Endothelial cell of umbilical vein (primary cell): ENCODE measurements around the gene ST3GAL5.

Experiments used
- CTCF ChIP-seq, 2 donors: IDR thresholded peaks; 1 replicate in 1 of 2; 2 replicates in 1 of 2; pipeline ENCODE4 v1.5.1; 2011; ENCODE audit warnings: low read length in 2 of 2, mild to moderate bottlenecking in 2 of 2, moderate library complexity in 2 of 2, control low read depth in 1 of 2, inconsistent platforms in 1 of 2, low read depth in 1 of 2; ENCODE audit not compliant: insufficient read depth in 1 of 2; ENCODE audit errors: extremely low read depth in 1 of 2
- JUN ChIP-seq: IDR thresholded peaks from 2 replicates; pipeline ENCODE4 v1.6.1; 2011; ENCODE audit warnings: borderline replicate concordance, low read depth; ENCODE audit not compliant: insufficient read length, insufficient read depth
- MYC ChIP-seq: IDR thresholded peaks from one replicate; pipeline ENCODE4 v1.6.1; 2011; ENCODE audit warnings: mild to moderate bottlenecking, low read depth, low read length
- POLR2A ChIP-seq: IDR thresholded peaks from 2 replicates; pipeline ENCODE4 v1.6.1; 2012; ENCODE audit warnings: low read depth, mild to moderate bottlenecking, control low read depth, low read length

- TF ChIP-seq CTCF (IDR thresholded peaks at IDR 0.05; ENCODE audit: extremely low read depth in 1 of 2, insufficient read depth in 1 of 2, low read depth in 1 of 2, low read length in 2 of 2) (peak; percentile 71 to 92), JUN (no peak), POLR2A (no peak), MYC (no peak)
Measured at GRCh38 chr2:85826990-85827878, 61.6 kb downstream of the ST3GAL5 start.
